ENCODE measurements around the gene MLEC. TPM values are rescaled to one million over a fixed set of nuclear protein-coding genes. Genes with fewer than 3 reads are reported as not detected.
A peak's percentile ranks its signal among the peaks of the same experiment; 100 is the strongest.
"Not testable (repeated sequence)": the region's sequence is repeated elsewhere in the genome, so short reads cannot be mapped to it uniquely, and the experiment has no call there.

MLEC gene
- total RNA-seq, 1 donor from 2014 or later: 150 TPM

- no peak for DNase-seq (ENCODE audit: low spot score)
- Mint-ChIP-seq H3K4me3 (no peak overlapping the region), H3K27me3 (ENCODE audit: insufficient read depth) (peaks cover 13% of the 10 kb centered on the region), H3K27ac (no peak overlapping the region), H3K36me3 (ENCODE audit: low read depth) (no peaks in the 10 kb centered on the region), H3K9me3 (no peaks in the 10 kb centered on the region), H3K4me1 (ENCODE audit: low read depth) (no peaks in the 10 kb centered on the region)
- intact Hi-C loops (cut with micrococcal nuclease): no loop called here
Observed at GRCh38 chr12:120668868-120669840, 17.8 kb upstream of the MLEC start.

GRCh38 chr12:120670237-120670636 is 16.7 kb upstream of the MLEC start:
- peaks cover 13% of the 10 kb centered on the region for H3K27me3 Mint-ChIP-seq (ENCODE audit: insufficient read depth)
- H3K4me1 Mint-ChIP-seq (ENCODE audit: low read depth); H3K4me3 Mint-ChIP-seq; H3K9me3 Mint-ChIP-seq; H3K36me3 Mint-ChIP-seq (ENCODE audit: low read depth); H3K27ac Mint-ChIP-seq; DNase-seq (ENCODE audit: low spot score); intact Hi-C loops (cut with micrococcal nuclease): not testable (repeated sequence)

- Mint-ChIP-seq H3K27ac (no peak overlapping the region), H3K27me3 (ENCODE audit: insufficient read depth) (peaks cover 13% of the 10 kb centered on the region), H3K4me3 (no peak overlapping the region), H3K36me3 (ENCODE audit: low read depth) (no peaks in the 10 kb centered on the region), H3K9me3 (no peaks in the 10 kb centered on the region), H3K4me1 (ENCODE audit: low read depth) (no peaks in the 10 kb centered on the region)
- intact Hi-C loops (cut with micrococcal nuclease): no loop called here
- no peak for DNase-seq (ENCODE audit: low spot score)
Observed at GRCh38 chr12:120670667-120671066, 16.3 kb upstream of the MLEC start.

GRCh38 chr12:120674097-120674636 is 12.8 kb upstream of the MLEC start:
- Mint-ChIP-seq H3K27ac (no peak overlapping the region), H3K9me3 (no peaks in the 10 kb centered on the region), H3K4me1 (ENCODE audit: low read depth) (peaks cover 13% of the 10 kb centered on the region), H3K36me3 (ENCODE audit: low read depth) (no peaks in the 10 kb centered on the region), H3K4me3 (no peak overlapping the region), H3K27me3 (ENCODE audit: insufficient read depth) (peaks cover 6% of the 10 kb centered on the region)
- intact Hi-C loops (cut with micrococcal nuclease): no loop called here
- no peak for DNase-seq (ENCODE audit: low spot score)

GRCh38 chr12:120677765-120678473 is 9.0 kb upstream of the MLEC start:
- Mint-ChIP-seq H3K4me3 (no peak overlapping the region), H3K36me3 (ENCODE audit: low read depth) (no peaks in the 10 kb centered on the region), H3K27ac (peak overlapping the region; percentile 7), H3K27me3 (ENCODE audit: insufficient read depth) (no peaks in the 10 kb centered on the region), H3K4me1 (ENCODE audit: low read depth) (peaks cover 13% of the 10 kb centered on the region), H3K9me3 (no peaks in the 10 kb centered on the region)
- intact Hi-C loops (cut with micrococcal nuclease): no loop called here
- DNase-seq (ENCODE audit: low spot score): no peak

GRCh38 chr12:120678572-120678971 is 8.4 kb upstream of the MLEC start:
- H3K27ac Mint-ChIP-seq: peak overlapping the region; percentile 7
- intact Hi-C loops (cut with micrococcal nuclease): no loop called here
- peaks cover 13% of the 10 kb centered on the region for H3K4me1 Mint-ChIP-seq (ENCODE audit: low read depth)
- no peaks in the 10 kb centered on the region for H3K27me3 Mint-ChIP-seq (ENCODE audit: insufficient read depth)
- H3K9me3 Mint-ChIP-seq: no peaks in the 10 kb centered on the region
- no peaks in the 10 kb centered on the region for H3K36me3 Mint-ChIP-seq (ENCODE audit: low read depth)
- H3K4me3 Mint-ChIP-seq: no peak overlapping the region
- no peak for DNase-seq (ENCODE audit: low spot score)

GRCh38 chr12:120680165-120680738 is 6.7 kb upstream of the MLEC start:
- Mint-ChIP-seq H3K9me3 (no peaks in the 10 kb centered on the region), H3K36me3 (ENCODE audit: low read depth) (no peaks in the 10 kb centered on the region), H3K4me1 (ENCODE audit: low read depth) (peaks cover 21% of the 10 kb centered on the region), H3K4me3 (no peak overlapping the region), H3K27me3 (ENCODE audit: insufficient read depth) (no peaks in the 10 kb centered on the region), H3K27ac (no peak overlapping the region)
- DNase-seq (ENCODE audit: low spot score): no peak
- intact Hi-C loops (cut with micrococcal nuclease): loop anchor here (10.0 kb wide), 1 partner anchor 1845 kb away; the partner anchor contains the start of genes KNTC1 and RSRC2

- Mint-ChIP-seq H3K36me3 (ENCODE audit: low read depth) (no peaks in the 10 kb centered on the region), H3K4me3 (peak overlapping the region; percentile 60), H3K27me3 (ENCODE audit: insufficient read depth) (no peaks in the 10 kb centered on the region), H3K4me1 (ENCODE audit: low read depth) (peaks cover 26% of the 10 kb centered on the region), H3K27ac (peak overlapping the region; percentile 21), H3K9me3 (no peaks in the 10 kb centered on the region)
- no peak for DNase-seq (ENCODE audit: low spot score)
- intact Hi-C loops (cut with micrococcal nuclease): loop anchor here (10.0 kb wide), 1 partner anchor 1840 kb away; the partner anchor contains the start of genes KNTC1 and RSRC2
Observed at GRCh38 chr12:120684523-120684932, 2.4 kb upstream of the MLEC start.

GRCh38 chr12:120685522-120685921 is 1.4 kb upstream of the MLEC start:
- DNase-seq (ENCODE audit: low spot score): no peak
- peak overlapping the region; percentile 88 for H3K4me3 Mint-ChIP-seq
- intact Hi-C loops (cut with micrococcal nuclease): loop anchor here (5.0 to 10.0 kb wide), 2 partner anchors 1097 to 1839 kb away; partner anchors contain the start of genes KNTC1 and RSRC2
- no peaks in the 10 kb centered on the region for H3K27me3 Mint-ChIP-seq (ENCODE audit: insufficient read depth)
- H3K36me3 Mint-ChIP-seq (ENCODE audit: low read depth): no peaks in the 10 kb centered on the region
- H3K4me1 Mint-ChIP-seq (ENCODE audit: low read depth): peaks cover 34% of the 10 kb centered on the region
- H3K27ac Mint-ChIP-seq: peak overlapping the region; percentile 40
- no peaks in the 10 kb centered on the region for H3K9me3 Mint-ChIP-seq

GRCh38 chr12:120686151-120686689 is 729 bp upstream of the MLEC start:
- Mint-ChIP-seq H3K36me3 (ENCODE audit: low read depth) (peaks cover 2% of the 10 kb centered on the region), H3K27me3 (ENCODE audit: insufficient read depth) (no peaks in the 10 kb centered on the region), H3K27ac (peak overlapping the region; percentile 86), H3K4me1 (ENCODE audit: low read depth) (peaks cover 41% of the 10 kb centered on the region), H3K9me3 (no peaks in the 10 kb centered on the region), H3K4me3 (peak overlapping the region; percentile 88)
- intact Hi-C loops (cut with micrococcal nuclease): loop anchor here (1.0 to 10.0 kb wide), 13 partner anchors 28 to 1839 kb away; partner anchors contain the start of genes ACADS, CAMKK2, COX6A1 and KNTC1
- peak; percentile 97 for DNase-seq (ENCODE audit: low spot score)

- H3K4me1 Mint-ChIP-seq (ENCODE audit: low read depth): peaks cover 56% of the 10 kb centered on the region
- H3K9me3 Mint-ChIP-seq: no peaks in the 10 kb centered on the region
- H3K27me3 Mint-ChIP-seq (ENCODE audit: insufficient read depth): no peaks in the 10 kb centered on the region
- H3K36me3 Mint-ChIP-seq (ENCODE audit: low read depth): peaks cover 10% of the 10 kb centered on the region
- H3K4me3 Mint-ChIP-seq: peak overlapping the region; percentile 85
- intact Hi-C loops (cut with micrococcal nuclease): loop anchor here (1.0 to 10.0 kb wide), 10 partner anchors 106 to 1837 kb away; partner anchors contain the start of genes CAMKK2, COX6A1, KNTC1 and P2RX4
- DNase-seq (ENCODE audit: low spot score): no peak
- H3K27ac Mint-ChIP-seq: peak overlapping the region; percentile 63
Observed at GRCh38 chr12:120687578-120688289, 785 bp downstream of the MLEC start.

All from activated T-helper 1 cell treated with anti-CD3 and anti-CD28 coated beads, Interleukin-12 subunit alpha, Interleukin-12 subunit beta, Interleukin-2, Interleukin-4 antibody, amounts not matched to agents 30 ng/mL and 10 ng/mL and 1 ng/mL, durations not matched to agents 14 hours and 24 hours and 36 hours (primary cell).